GM21576 (cell line): ENCODE measurements around the gene CPLANE1.
"Not testable (repeated sequence)": the region's sequence is repeated elsewhere in the genome, so short reads cannot be mapped to it uniquely, and the experiment has no call there.

Experiments
- ATAC-seq: cut with Tn5 transposase; IDR thresholded peaks from one replicate; pipeline ENCODE4 v1.9.1; 2021; ENCODE audit warnings: mild to moderate bottlenecking, moderate library complexity; ENCODE audit not compliant: unreplicated experiment

Gene CPLANE1

GRCh38 chr5:37248970-37249814, at the start of gene CPLANE1:
Gene CPLANE1 (minus strand): TSS chr5:37249376. CDS start chr5:37247698, 1,678 bp downstream.
- ATAC-seq, result peak; percentile 83

GRCh38 chr5:37296313-37296712, 47.1 kb upstream of the CPLANE1 start:
- ATAC-seq, result not testable (repeated sequence)

GRCh38 chr5:37283214-37283820, 34.1 kb upstream of the CPLANE1 start:
- no peak for ATAC-seq

- no peak for ATAC-seq
These were observed 26.3 kb upstream of the CPLANE1 start for GRCh38 chr5:37275511-37275910.

GRCh38 chr5:37272511-37272910, 23.3 kb upstream of the CPLANE1 start:
- no peak for ATAC-seq

- ATAC-seq, result not testable (repeated sequence)
These were observed 18.9 kb upstream of the CPLANE1 start for GRCh38 chr5:37268100-37268499.

- ATAC-seq, result no peak
These were observed 6.7 kb upstream of the CPLANE1 start for GRCh38 chr5:37255774-37256358.

- no peak for ATAC-seq
These were observed 5.4 kb upstream of the CPLANE1 start for GRCh38 chr5:37254581-37254980.

GRCh38 chr5:37251665-37252064, 2.5 kb upstream of the CPLANE1 start:
- ATAC-seq, result no peak

GRCh38 chr5:37249815-37250164, 614 bp upstream of the CPLANE1 start:
- no peak for ATAC-seq

GRCh38 chr5:37248421-37248969, 681 bp downstream of the CPLANE1 start:
- no peak for ATAC-seq

- no peak for ATAC-seq
These were observed 1.7 kb downstream of the CPLANE1 start for GRCh38 chr5:37247496-37247895.

- no peak for ATAC-seq
These were observed 2.1 kb downstream of the CPLANE1 start for GRCh38 chr5:37247036-37247435.

- ATAC-seq, result no peak
These were observed 14.9 kb downstream of the CPLANE1 start for GRCh38 chr5:37234288-37234687.

GRCh38 chr5:37226377-37226776, 22.8 kb downstream of the CPLANE1 start:
- ATAC-seq, result no peak

- no peak for ATAC-seq
These were observed 27.0 kb downstream of the CPLANE1 start for GRCh38 chr5:37222181-37222580.

GRCh38 chr5:37220426-37220825, 28.8 kb downstream of the CPLANE1 start:
- ATAC-seq, result not testable (repeated sequence)

GRCh38 chr5:37219384-37219783, 29.8 kb downstream of the CPLANE1 start:
- ATAC-seq, result not testable (repeated sequence)

- no peak for ATAC-seq
These were observed 31.2 kb downstream of the CPLANE1 start for GRCh38 chr5:37217976-37218375.

- no peak for ATAC-seq
These were observed 34.6 kb downstream of the CPLANE1 start for GRCh38 chr5:37214550-37214949.

- ATAC-seq, result no peak
These were observed 37.1 kb downstream of the CPLANE1 start for GRCh38 chr5:37212096-37212495.

GRCh38 chr5:37211661-37212060, 37.5 kb downstream of the CPLANE1 start:
- ATAC-seq, result no peak
